Natural killer cell (primary cell): ENCODE results near the gene GPR22. TPM values are rescaled to one million over a fixed set of nuclear protein-coding genes. Genes with fewer than 3 reads are reported as not detected.

Experiments
- ATAC-seq, 3 donors: fragments of 150-1000 bp in 2 of 3; fragments of 200-7000 bp in 1 of 3; cut with Tn5 transposase; 1 replicate in 1 of 3; 2 replicates in 2 of 3; pipeline ENCODE4 v1.10.0; 2021; ENCODE audit warnings: mild to moderate bottlenecking in 2 of 3, moderate library complexity in 2 of 3
- DNase-seq, 2 donors: peaks; one replicate each; pipeline versions ENCODE4 v3.0.0 to v3.0.0-alpha.2; 2013 to 2021; ENCODE audit warnings: mixed read lengths in 1 of 2
- H3K27ac ChIP-seq: one replicate; pipeline ENCODE4 v1.5.1; 2013; ENCODE audit warnings: mild to moderate bottlenecking, low read length
- H3K27me3 ChIP-seq: one replicate; pipeline ENCODE4 v1.6.1; 2013; ENCODE audit warnings: low read length; ENCODE audit not compliant: control insufficient read depth, insufficient read depth
- H3K36me3 ChIP-seq: one replicate; pipeline ENCODE4 v1.6.1; 2013; ENCODE audit warnings: low read length; ENCODE audit not compliant: control insufficient read depth, insufficient read depth
- H3K4me1 ChIP-seq: one replicate; pipeline ENCODE4 v1.6.1; 2013; ENCODE audit warnings: low read length; ENCODE audit not compliant: control insufficient read depth, insufficient read depth
- H3K4me3 ChIP-seq: one replicate; pipeline ENCODE4 v1.5.1; 2013; ENCODE audit warnings: low read length
- H3K9me3 ChIP-seq: one replicate; pipeline ENCODE4 v1.6.1; 2013; ENCODE audit warnings: low read length; ENCODE audit not compliant: control insufficient read depth, insufficient read depth
- H3K27ac Mint-ChIP-seq, 2 donors: one replicate each; pipeline ENCODE4 v1.8.0; 2022; ENCODE audit warnings: mild to moderate bottlenecking in 2 of 2, mixed read lengths in 2 of 2, moderate library complexity in 1 of 2
- H3K27me3 Mint-ChIP-seq, 2 donors: one replicate each; pipeline ENCODE4 v1.8.0; 2022; ENCODE audit warnings: low read depth in 2 of 2, mixed read lengths in 2 of 2
- H3K36me3 Mint-ChIP-seq: one replicate; pipeline ENCODE4 v1.8.0; 2022; ENCODE audit warnings: mixed read lengths
- H3K4me1 Mint-ChIP-seq, 2 donors: one replicate each; pipeline ENCODE4 v1.8.0; 2022; ENCODE audit warnings: mixed read lengths in 2 of 2
- H3K4me3 Mint-ChIP-seq: one replicate; pipeline ENCODE4 v1.8.0; 2022; ENCODE audit warnings: mild to moderate bottlenecking, moderate library complexity, mixed read lengths
- H3K9me3 Mint-ChIP-seq, 2 donors: one replicate each; pipeline ENCODE4 v1.8.0; 2022; ENCODE audit warnings: mixed read lengths in 2 of 2
- CTCF ChIP-seq: fragments of 200-600 bp; IDR thresholded peaks from one replicate; pipeline ENCODE4 v1.8.0; 2022; ENCODE audit warnings: antibody characterized with exemption
- WGBS: methylation state at CpG from one replicate; pipeline ENCODE4 v1.1.7; 2013; ENCODE audit warnings: missing lambda C conversion rate; ENCODE audit not compliant: insufficient coverage; 5-methylcytosine and 5-hydroxymethylcytosine counted together
- intact Hi-C: fragments of 100-400 bp; cut with micrococcal nuclease; formaldehyde crosslinking; loops from one replicate; pipeline ENCODE4 v1.14.2; 2022
- total RNA-seq, 4 donors: library from RNA; stranded (reverse); fragments of 120-200 nt in 1 of 4; gene quantifications; one replicate each; pipeline versions ENCODE4 v1.2.3 to v1.2.4, GENCODE V29; 2013 to 2022

The GPR22 gene
- not detected for total RNA-seq
- not detected for total RNA-seq (2013)

DNA sequence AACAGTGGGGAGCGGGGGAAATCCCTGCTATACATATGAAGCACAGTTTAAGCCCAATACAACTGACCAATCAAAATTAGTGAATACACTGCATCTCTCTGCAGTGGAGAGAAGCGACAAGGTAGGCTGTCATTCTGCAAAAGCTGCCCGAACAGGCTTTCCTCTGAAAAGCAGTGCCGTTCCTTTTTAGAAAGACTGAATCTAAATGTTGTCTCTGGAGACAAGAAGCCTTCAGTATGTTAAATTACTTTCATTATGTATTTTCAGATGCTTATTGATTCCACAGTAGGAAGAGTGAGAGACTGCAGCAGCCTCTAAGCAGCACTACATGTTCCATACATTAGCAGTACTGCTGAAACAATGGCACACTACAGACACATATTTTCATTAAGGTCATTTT, at the start of gene GPR22:
GPR22 (plus strand) TSS at position 129 of the 400 bp plus-strand sequence. CDS start 4,004 bp downstream, outside the sequence.
- Histone ChIP-seq H3K36me3 (no peaks in the 10 kb centered on the region), H3K27ac (no peak within 1 kb of the TSS), H3K9me3 (no peaks in the 10 kb centered on the region), H3K4me1 (no peaks in the 10 kb centered on the region), H3K4me3 (no peak within 1 kb of the TSS), H3K27me3 (no peaks in the 10 kb centered on the region)
- intact Hi-C loops = no loop called here
- Mint-ChIP-seq H3K27me3 (no peaks in the 10 kb centered on the region), H3K9me3 (no peaks in the 10 kb centered on the region), H3K36me3 (no peaks in the 10 kb centered on the region), H3K4me1 (peaks cover 0 to 6% of the 10 kb centered on the region in 2 donors), H3K4me3 (no peak within 1 kb of the TSS), H3K27ac (no peak within 1 kb of the TSS)
- WGBS = 100% methylated on average over 4 of the region's 4 CpGs
- DNase-seq (no peak), ATAC-seq (no peak)
- no peak for TF ChIP-seq CTCF

DNA sequence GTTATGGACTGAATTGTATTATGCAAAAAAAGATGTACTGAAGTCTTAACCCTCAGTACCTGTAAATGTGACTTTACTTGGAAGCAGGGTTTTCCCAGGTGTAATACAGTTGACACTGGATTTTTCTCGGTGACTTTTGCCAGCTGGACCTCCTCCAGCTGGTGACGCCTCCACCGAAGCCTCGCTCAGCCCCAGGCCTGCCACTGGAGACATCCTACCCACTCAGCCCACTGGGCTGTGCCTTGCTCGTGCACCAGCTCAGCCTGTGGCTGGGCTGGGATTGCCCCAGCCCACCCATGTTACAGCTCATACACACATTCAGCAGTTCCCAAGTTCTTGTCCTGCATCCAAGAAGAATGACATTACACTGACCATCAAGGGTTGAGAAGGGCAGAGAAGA, 42.4 kb upstream of the GPR22 start:
- TF ChIP-seq CTCF = no peak
- Mint-ChIP-seq H3K4me1 (peaks cover 18 to 30% of the 10 kb centered on the region in 2 donors), H3K9me3 (no peaks in the 10 kb centered on the region), H3K36me3 (no peaks in the 10 kb centered on the region), H3K27me3 (no peaks in the 10 kb centered on the region), H3K27ac (no peak overlapping the region), H3K4me3 (no peak overlapping the region)
- WGBS = 99% methylated on average over 5 of the region's 5 CpGs
- no peak for DNase-seq
- Histone ChIP-seq H3K4me3 (no peak overlapping the region), H3K36me3 (no peaks in the 10 kb centered on the region), H3K4me1 (no peaks in the 10 kb centered on the region), H3K27me3 (no peaks in the 10 kb centered on the region), H3K9me3 (no peaks in the 10 kb centered on the region), H3K27ac (no peak overlapping the region)
- intact Hi-C loops = no loop called here
- ATAC-seq = no peak

DNA sequence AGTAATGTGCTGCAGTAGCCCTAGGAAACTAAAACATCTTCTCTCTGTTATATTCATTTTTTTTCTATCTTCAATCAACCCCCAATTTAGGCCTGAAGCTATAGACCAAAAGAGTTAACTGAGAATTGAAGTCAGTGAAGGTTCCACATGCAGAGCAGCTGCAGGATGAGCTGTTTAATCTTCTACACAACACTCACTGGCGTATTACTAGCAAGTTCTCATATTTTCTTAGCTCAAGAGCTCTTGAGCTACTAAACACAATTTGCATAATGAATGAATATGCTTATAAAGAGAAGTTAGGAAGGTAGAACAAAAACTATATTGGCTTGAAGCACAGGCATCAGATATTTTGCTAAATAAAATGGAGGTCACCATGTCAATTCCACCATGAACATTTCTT, 41.2 kb upstream of the GPR22 start:
- Mint-ChIP-seq H3K4me1 (peaks cover 23 to 25% of the 10 kb centered on the region in 2 donors), H3K36me3 (no peaks in the 10 kb centered on the region), H3K4me3 (no peak overlapping the region), H3K27me3 (no peaks in the 10 kb centered on the region), H3K9me3 (no peaks in the 10 kb centered on the region), H3K27ac (no peak overlapping the region)
- intact Hi-C loops = no loop called here
- no CpG with 5 or more reads among the region's 1 CpG for WGBS
- no peak overlapping the region for H3K4me3 ChIP-seq
- H3K27me3 ChIP-seq = no peaks in the 10 kb centered on the region
- DNase-seq (no peak), ATAC-seq (no peak)
- H3K27ac ChIP-seq = no peak overlapping the region
- no peaks in the 10 kb centered on the region for H3K4me1 ChIP-seq
- H3K36me3 ChIP-seq = no peaks in the 10 kb centered on the region
- TF ChIP-seq CTCF = no peak
- no peaks in the 10 kb centered on the region for H3K9me3 ChIP-seq

DNA sequence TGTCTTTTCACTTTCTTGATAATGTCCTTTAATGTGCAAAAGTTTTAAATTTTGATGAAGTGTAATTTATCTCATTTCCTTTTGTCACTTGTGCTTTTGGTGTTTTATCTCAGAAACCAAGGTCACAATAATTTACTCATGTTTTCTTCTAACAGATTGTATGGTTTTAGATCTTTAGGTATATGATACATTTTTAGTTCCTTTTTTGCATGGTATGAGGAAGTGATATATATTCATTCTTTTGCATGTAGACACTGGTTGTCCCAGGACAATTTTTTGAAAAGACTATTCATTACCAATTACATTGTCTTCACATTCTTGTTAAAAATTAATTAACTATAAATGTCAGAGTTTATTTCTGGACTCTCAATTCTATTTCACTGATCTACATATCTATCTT, 39.8 kb upstream of the GPR22 start:
- Histone ChIP-seq H3K36me3 (no peaks in the 10 kb centered on the region), H3K27ac (no peak overlapping the region), H3K27me3 (no peaks in the 10 kb centered on the region), H3K9me3 (no peaks in the 10 kb centered on the region), H3K4me3 (no peak overlapping the region), H3K4me1 (no peaks in the 10 kb centered on the region)
- intact Hi-C loops = no loop called here
- H3K9me3 Mint-ChIP-seq = no peaks in the 10 kb centered on the region
- no peak for DNase-seq
- TF ChIP-seq CTCF = no peak
- H3K4me1 Mint-ChIP-seq = peaks cover 23 to 24% of the 10 kb centered on the region in 2 donors
- no peak for ATAC-seq
- H3K27ac Mint-ChIP-seq = no peak overlapping the region
- no peak overlapping the region for H3K4me3 Mint-ChIP-seq
- no peaks in the 10 kb centered on the region for H3K27me3 Mint-ChIP-seq
- no peaks in the 10 kb centered on the region for H3K36me3 Mint-ChIP-seq
